Stomach (tissue), 4 donors: ENCODE measurements around the gene STAM2.

Experiments
- EP300 ChIP-seq: sonication (generic); formaldehyde crosslinking; IDR thresholded peaks from one replicate; pipeline ENCODE4 v1.6.1; 2017; ENCODE audit warnings: antibody characterized with exemption
- POLR2A ChIP-seq, 4 donors: fragments of 450-650 bp; IDR thresholded peaks; one replicate each; pipeline ENCODE4 v1.6.1; 2016; ENCODE audit warnings: antibody characterized with exemption in 4 of 4, control low read depth in 2 of 4, mild to moderate bottlenecking in 1 of 4, moderate library complexity in 1 of 4
- POLR2AphosphoS5 ChIP-seq, 3 donors: sonication (generic); formaldehyde crosslinking; IDR thresholded peaks; one replicate each; pipeline ENCODE4 v1.6.1; 2016; ENCODE audit warnings: antibody characterized with exemption in 3 of 3
- TF ChIP-seq, protein P1 (sequence below), 7 experiments: fragments of 450-650 bp in 4 of 7; fragments of 200-600 bp in 3 of 7; sonication (generic) in 3 of 7; IDR thresholded peaks; one replicate each; pipeline ENCODE4 v1.5.1; 2016 to 2019; ENCODE audit warnings: antibody characterized with exemption in 7 of 7, control low read depth in 2 of 7, mild to moderate bottlenecking in 1 of 7

DNA sequence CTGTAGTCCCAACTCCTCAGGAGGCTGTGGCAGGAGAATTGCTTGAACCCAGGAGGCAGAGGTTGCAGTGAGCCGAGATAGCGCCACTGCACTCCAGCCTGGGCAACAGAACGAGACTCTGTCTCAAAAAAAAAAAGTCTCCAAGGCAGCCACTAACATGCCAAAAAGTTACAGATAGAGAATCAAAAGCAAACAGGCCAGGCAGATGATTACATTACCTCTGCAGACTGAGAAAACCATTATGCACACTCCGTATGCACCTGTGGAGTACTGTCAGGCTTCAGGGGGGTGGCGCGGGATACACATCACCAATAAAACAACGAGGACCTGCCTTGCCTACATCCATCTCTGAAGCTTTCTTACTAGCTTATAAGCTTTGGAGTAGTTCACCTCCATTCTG is 10.3 kb downstream of the STAM2 start:
- TF ChIP-seq, protein P1, sequence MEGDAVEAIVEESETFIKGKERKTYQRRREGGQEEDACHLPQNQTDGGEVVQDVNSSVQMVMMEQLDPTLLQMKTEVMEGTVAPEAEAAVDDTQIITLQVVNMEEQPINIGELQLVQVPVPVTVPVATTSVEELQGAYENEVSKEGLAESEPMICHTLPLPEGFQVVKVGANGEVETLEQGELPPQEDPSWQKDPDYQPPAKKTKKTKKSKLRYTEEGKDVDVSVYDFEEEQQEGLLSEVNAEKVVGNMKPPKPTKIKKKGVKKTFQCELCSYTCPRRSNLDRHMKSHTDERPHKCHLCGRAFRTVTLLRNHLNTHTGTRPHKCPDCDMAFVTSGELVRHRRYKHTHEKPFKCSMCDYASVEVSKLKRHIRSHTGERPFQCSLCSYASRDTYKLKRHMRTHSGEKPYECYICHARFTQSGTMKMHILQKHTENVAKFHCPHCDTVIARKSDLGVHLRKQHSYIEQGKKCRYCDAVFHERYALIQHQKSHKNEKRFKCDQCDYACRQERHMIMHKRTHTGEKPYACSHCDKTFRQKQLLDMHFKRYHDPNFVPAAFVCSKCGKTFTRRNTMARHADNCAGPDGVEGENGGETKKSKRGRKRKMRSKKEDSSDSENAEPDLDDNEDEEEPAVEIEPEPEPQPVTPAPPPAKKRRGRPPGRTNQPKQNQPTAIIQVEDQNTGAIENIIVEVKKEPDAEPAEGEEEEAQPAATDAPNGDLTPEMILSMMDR (IDR thresholded peaks at IDR 0.05) = no peak
- no peak for TF ChIP-seq POLR2A (IDR thresholded peaks at IDR 0.05)
- TF ChIP-seq POLR2AphosphoS5 (IDR thresholded peaks at IDR 0.05) = peak in 1 of 3 donors; percentile 9
- no peak for TF ChIP-seq EP300
